Gastroesophageal sphincter (tissue), 3 donors: Measurements from ENCODE around the gene PPARG.

Experiments
- EP300 ChIP-seq: sonication (generic); formaldehyde crosslinking; IDR thresholded peaks from one replicate; pipeline ENCODE4 v1.6.1; 2017; ENCODE audit warnings: antibody characterized with exemption, mild to moderate bottlenecking
- POLR2A ChIP-seq, 2 donors: fragments of 450-650 bp; IDR thresholded peaks; one replicate each; pipeline ENCODE4 v1.6.1; 2017; ENCODE audit warnings: antibody characterized with exemption in 2 of 2, mild to moderate bottlenecking in 2 of 2, moderate library complexity in 1 of 2
- POLR2AphosphoS5 ChIP-seq: sonication (generic); formaldehyde crosslinking; IDR thresholded peaks from one replicate; pipeline ENCODE4 v1.6.1; 2017; ENCODE audit warnings: antibody characterized with exemption
- TF ChIP-seq, protein P1 (sequence below), 4 experiments: fragments of 200-600 bp in 2 of 4; fragments of 450-650 bp in 2 of 4; sonication (generic) in 1 of 4; IDR thresholded peaks; one replicate each; pipeline ENCODE4 v1.5.1; 2017 to 2019; ENCODE audit warnings: antibody characterized with exemption in 4 of 4, mild to moderate bottlenecking in 2 of 4, moderate library complexity in 2 of 4

GRCh38 chr3:12461097-12461649, 172.3 kb downstream of the PPARG start:
- TF ChIP-seq POLR2A (IDR thresholded peaks at IDR 0.05) (no peak), EP300 (no peak), POLR2AphosphoS5 (no peak)
- TF ChIP-seq, protein P1, sequence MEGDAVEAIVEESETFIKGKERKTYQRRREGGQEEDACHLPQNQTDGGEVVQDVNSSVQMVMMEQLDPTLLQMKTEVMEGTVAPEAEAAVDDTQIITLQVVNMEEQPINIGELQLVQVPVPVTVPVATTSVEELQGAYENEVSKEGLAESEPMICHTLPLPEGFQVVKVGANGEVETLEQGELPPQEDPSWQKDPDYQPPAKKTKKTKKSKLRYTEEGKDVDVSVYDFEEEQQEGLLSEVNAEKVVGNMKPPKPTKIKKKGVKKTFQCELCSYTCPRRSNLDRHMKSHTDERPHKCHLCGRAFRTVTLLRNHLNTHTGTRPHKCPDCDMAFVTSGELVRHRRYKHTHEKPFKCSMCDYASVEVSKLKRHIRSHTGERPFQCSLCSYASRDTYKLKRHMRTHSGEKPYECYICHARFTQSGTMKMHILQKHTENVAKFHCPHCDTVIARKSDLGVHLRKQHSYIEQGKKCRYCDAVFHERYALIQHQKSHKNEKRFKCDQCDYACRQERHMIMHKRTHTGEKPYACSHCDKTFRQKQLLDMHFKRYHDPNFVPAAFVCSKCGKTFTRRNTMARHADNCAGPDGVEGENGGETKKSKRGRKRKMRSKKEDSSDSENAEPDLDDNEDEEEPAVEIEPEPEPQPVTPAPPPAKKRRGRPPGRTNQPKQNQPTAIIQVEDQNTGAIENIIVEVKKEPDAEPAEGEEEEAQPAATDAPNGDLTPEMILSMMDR (IDR thresholded peaks at IDR 0.05) = no peak
